ENCODE results near the gene BCL11A. TPM values are rescaled to one million over a fixed set of nuclear protein-coding genes. Genes with fewer than 3 reads are reported as not detected.

BCL11A gene
- total RNA-seq, 1 experiment from 2014 or later = 91.4 TPM

DNA sequence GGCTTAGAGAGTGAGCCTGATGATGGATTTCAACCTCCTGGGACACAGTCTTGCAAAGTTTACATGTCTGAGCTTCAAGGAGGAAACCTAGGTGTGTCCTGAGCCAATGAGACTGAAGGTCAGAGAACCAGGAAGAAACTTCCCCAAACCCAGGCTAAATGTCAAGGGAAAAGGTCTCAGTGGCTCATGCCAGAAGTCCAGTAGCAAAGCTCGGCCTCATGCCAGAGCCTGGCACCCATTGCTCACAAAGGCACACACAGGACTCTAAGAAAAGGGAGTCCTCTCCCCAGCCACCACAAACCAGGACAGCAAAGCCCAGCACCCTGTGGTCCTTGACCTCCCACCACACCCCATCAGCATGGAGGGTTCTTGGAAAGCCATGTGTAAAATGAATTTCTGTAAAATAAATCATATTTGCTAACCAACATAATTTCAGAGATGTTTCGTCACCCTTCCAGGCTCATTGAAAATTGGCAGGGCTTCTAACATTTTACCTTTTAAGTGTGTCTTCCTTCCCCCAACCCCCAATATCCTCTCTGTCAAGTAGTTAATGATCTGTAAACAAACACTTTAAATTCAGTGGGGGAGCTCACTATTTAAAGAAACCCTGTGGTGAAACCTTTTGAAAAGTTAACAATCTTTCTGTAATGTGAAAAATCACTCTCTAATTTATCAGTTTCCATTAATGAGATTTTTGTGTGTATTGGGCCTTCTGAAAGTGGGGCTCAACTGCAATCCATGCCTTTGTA is 77.1 kb downstream of the BCL11A start:
- Histone ChIP-seq H4K91ac (ENCODE audit: insufficient read length, low read depth, low read length) (no peak overlapping the region), H2AK5ac (ENCODE audit: insufficient read length, low read length) (no peak overlapping the region), H3K9me3 (ENCODE audit: control insufficient read depth, low read depth, low read length) (no peaks in the 10 kb centered on the region), H3K4me2 (ENCODE audit: insufficient read depth, insufficient read length, low read length) (peak overlapping the region; percentile 53), H4K8ac (replicated peaks; ENCODE audit: insufficient read length, low read depth, low read length) (no peak overlapping the region), H2BK20ac (ENCODE audit: low read depth, low read length, poor library complexity, severe bottlenecking) (no peak overlapping the region), H3K4me1 (ENCODE audit: insufficient read depth, low read length) (peaks cover 40% of the 10 kb centered on the region), H3K18ac (ENCODE audit: insufficient read length, low read depth, low read length) (no peak overlapping the region), H2BK120ac (ENCODE audit: low read depth, low read length, poor library complexity, severe bottlenecking) (no peak overlapping the region), H3K4ac (ENCODE audit: low read depth, low read length) (no peak overlapping the region), H3K23ac (ENCODE audit: insufficient read length, low read depth, low read length) (no peak overlapping the region), H2AFZ (ENCODE audit: low read length) (no peak overlapping the region), H2BK15ac (ENCODE audit: low read depth, low read length) (no peak overlapping the region), H4K5ac (ENCODE audit: insufficient read length, low read depth, low read length) (no peak overlapping the region), H2BK5ac (ENCODE audit: insufficient read length, low read length) (no peak overlapping the region), H3T11ph (ENCODE audit: low read length) (no peak overlapping the region), H3K27ac (ENCODE audit: insufficient read length, low read depth, low read length) (no peak overlapping the region), H3K23me2 (ENCODE audit: insufficient read length, low read depth, low read length, poor library complexity, severe bottlenecking) (no peaks in the 10 kb centered on the region), H3K27me3 (ENCODE audit: insufficient read depth, low read length) (peaks cover 11% of the 10 kb centered on the region; the same call in 1 of the 2 replicates), H3K79me2 (ENCODE audit: insufficient read depth, low read length) (peaks cover 20% of the 10 kb centered on the region; the same call in 1 of the 2 replicates), H4K20me1 (ENCODE audit: control insufficient read depth, insufficient read depth, insufficient read length) (peaks cover 3% of the 10 kb centered on the region), H3K14ac (ENCODE audit: insufficient read depth, low read length) (no peak overlapping the region), H3K56ac (ENCODE audit: insufficient read length, low read depth, low read length) (no peak overlapping the region), H3K79me1 (ENCODE audit: insufficient read depth, low read depth, low read length, poor library complexity, severe bottlenecking) (peaks cover 3% of the 10 kb centered on the region), H2BK12ac (ENCODE audit: insufficient read length, low read depth, low read length) (no peak overlapping the region), H3K9ac (ENCODE audit: extremely low read depth, insufficient read length, low read length) (no peak overlapping the region)
- peaks cover 3 to 22% (median 12%) of the 10 kb centered on the region in 3 experiments; a peak in 5 of 7 replicates for H3K36me3 Mint-ChIP-seq (ENCODE audit: insufficient read depth in 1 of 3, low read depth in 3 of 3)
- WGBS (ENCODE audit: extremely low coverage, insufficient read length, low lambda C conversion rate) = no CpG with 5 or more reads among the region's 2 CpGs
- H3K4me3 Mint-ChIP-seq = peak overlapping the region; percentile 3 to 58; a peak in 4 of 5 replicates
- TF ChIP-seq CTCF (conservative IDR thresholded peaks at IDR 0.05) = no peak
- no peaks in the 10 kb centered on the region for H3K9me3 Mint-ChIP-seq
- DNase-seq = peak; percentile 25
- no peak overlapping the region; a peak in 1 of 7 replicates for H3K27ac Mint-ChIP-seq
- peaks cover 5% of the 10 kb centered on the region for H3K27me3 Mint-ChIP-seq (ENCODE audit: low read depth)
- peaks cover 88 to 95% of the 10 kb centered on the region in 2 experiments for H3K4me1 Mint-ChIP-seq
